Measurements from ENCODE around the gene MROH2A. TPM values are rescaled to one million over a fixed set of nuclear protein-coding genes. Genes with fewer than 3 reads are reported as not detected.

The MROH2A gene
- total RNA-seq, 2 experiments from 2014 or later: not detected

DNA sequence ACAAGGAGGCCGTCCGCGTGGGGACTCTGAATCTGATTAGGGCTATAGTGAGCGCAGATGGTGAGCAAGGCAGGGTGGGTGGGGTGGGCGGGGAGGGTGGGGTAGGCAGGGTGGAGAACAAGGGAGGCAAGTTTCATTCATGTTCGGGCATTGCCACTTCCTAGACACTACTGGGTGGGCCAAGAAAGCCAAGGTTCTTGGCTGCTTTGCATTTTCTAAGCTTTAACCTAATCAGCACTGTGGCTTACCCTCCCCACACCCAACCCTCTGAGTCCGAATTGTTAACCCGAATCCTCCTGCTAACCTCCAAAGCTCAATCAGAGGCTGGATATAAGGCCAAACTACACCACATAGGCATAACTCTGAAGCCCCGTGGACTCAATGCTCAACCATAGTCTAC is 18.1 kb downstream of the MROH2A start:
- TF ChIP-seq, protein P1, sequence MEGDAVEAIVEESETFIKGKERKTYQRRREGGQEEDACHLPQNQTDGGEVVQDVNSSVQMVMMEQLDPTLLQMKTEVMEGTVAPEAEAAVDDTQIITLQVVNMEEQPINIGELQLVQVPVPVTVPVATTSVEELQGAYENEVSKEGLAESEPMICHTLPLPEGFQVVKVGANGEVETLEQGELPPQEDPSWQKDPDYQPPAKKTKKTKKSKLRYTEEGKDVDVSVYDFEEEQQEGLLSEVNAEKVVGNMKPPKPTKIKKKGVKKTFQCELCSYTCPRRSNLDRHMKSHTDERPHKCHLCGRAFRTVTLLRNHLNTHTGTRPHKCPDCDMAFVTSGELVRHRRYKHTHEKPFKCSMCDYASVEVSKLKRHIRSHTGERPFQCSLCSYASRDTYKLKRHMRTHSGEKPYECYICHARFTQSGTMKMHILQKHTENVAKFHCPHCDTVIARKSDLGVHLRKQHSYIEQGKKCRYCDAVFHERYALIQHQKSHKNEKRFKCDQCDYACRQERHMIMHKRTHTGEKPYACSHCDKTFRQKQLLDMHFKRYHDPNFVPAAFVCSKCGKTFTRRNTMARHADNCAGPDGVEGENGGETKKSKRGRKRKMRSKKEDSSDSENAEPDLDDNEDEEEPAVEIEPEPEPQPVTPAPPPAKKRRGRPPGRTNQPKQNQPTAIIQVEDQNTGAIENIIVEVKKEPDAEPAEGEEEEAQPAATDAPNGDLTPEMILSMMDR (IDR thresholded peaks at IDR 0.05): no peak
- Histone ChIP-seq H3K27ac (ENCODE audit: low read depth in 1 of 2, low read length in 2 of 2) (no peak overlapping the region), H3K27me3 (ENCODE audit: control insufficient read depth in 1 of 2, insufficient read depth in 2 of 2, low read length in 2 of 2) (no peaks in the 10 kb centered on the region), H3K4me3 (ENCODE audit: low read length) (no peak overlapping the region), H3K36me3 (ENCODE audit: insufficient read depth, low read length) (no peaks in the 10 kb centered on the region), H3K4me1 (ENCODE audit: insufficient read depth, low read length) (no peaks in the 10 kb centered on the region), H3K9me3 (ENCODE audit: control insufficient read depth in 1 of 2, insufficient read depth in 1 of 2, low read length in 2 of 2) (no peaks in the 10 kb centered on the region)
- ChIA-PET POLR2A (no interaction called here), CTCF (no interaction called here)
- no peaks in the 10 kb centered on the region for H3K27me3 Mint-ChIP-seq
- peaks cover 4% of the 10 kb centered on the region for H3K9me3 Mint-ChIP-seq
- ATAC-seq (ENCODE audit: poor library complexity) (no peak), DNase-seq (no peak)
- H3K27ac Mint-ChIP-seq: no peak overlapping the region
- no peaks in the 10 kb centered on the region for H3K36me3 Mint-ChIP-seq (ENCODE audit: low read depth)
- intact Hi-C loops (cut with DNase I, micrococcal nuclease): no loop called here
- no peaks in the 10 kb centered on the region for H3K4me1 Mint-ChIP-seq (ENCODE audit: low read depth)
- H3K4me3 Mint-ChIP-seq: no peak overlapping the region

DNA sequence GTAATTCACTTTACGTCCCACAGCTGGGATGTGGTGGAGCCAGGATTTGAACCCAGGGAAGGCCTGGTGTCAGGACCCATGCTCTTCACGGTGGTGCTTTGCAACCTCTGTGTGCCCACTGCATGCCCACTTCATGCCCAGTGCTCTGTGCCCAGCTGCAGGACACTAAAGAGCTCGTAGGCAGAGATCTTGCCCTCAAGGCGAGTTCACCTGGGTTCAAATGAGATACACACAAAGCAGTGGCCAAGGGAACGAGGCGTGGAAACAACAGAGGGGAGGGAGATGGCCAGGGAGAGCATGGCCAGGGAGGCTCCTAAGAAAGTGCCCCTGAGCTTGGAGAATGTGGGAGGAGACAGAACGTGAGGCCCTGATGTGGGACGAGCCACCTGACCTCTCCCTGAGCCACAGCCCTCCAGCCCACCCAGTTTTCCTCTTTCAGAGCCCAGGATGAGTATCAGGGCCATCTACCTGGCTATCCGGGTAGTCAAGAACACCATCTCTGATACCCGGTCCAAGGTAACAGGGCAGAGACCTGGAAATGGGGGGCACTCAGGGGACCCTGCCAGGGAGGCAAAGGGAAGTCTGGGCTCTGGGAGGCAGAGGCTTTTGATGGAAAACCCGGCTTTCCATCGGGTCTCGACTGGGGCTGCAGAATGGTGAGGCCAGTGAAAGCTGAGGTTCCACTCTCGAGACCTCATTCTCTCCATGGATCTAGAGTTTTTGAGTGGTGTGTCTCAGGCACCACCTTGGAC is 20.4 kb downstream of the MROH2A start:
- Histone ChIP-seq H3K27ac (ENCODE audit: low read depth in 1 of 2, low read length in 2 of 2) (no peak overlapping the region), H3K4me3 (ENCODE audit: low read length) (no peak overlapping the region), H3K9me3 (ENCODE audit: control insufficient read depth in 1 of 2, insufficient read depth in 1 of 2, low read length in 2 of 2) (no peaks in the 10 kb centered on the region), H3K4me1 (ENCODE audit: insufficient read depth, low read length) (no peaks in the 10 kb centered on the region), H3K27me3 (ENCODE audit: control insufficient read depth in 1 of 2, insufficient read depth in 2 of 2, low read length in 2 of 2) (peaks cover 0 to 3% of the 10 kb centered on the region in 2 experiments), H3K36me3 (ENCODE audit: insufficient read depth, low read length) (no peaks in the 10 kb centered on the region)
- Mint-ChIP-seq H3K4me1 (ENCODE audit: low read depth) (no peaks in the 10 kb centered on the region), H3K4me3 (no peak overlapping the region), H3K27ac (no peak overlapping the region), H3K9me3 (peaks cover 4% of the 10 kb centered on the region), H3K36me3 (ENCODE audit: low read depth) (no peaks in the 10 kb centered on the region), H3K27me3 (peaks cover 7% of the 10 kb centered on the region)
- no peak for ATAC-seq (ENCODE audit: poor library complexity)
- intact Hi-C loops (cut with DNase I, micrococcal nuclease): no loop called here
- ChIA-PET CTCF (no interaction called here), POLR2A (no interaction called here)
- TF ChIP-seq, protein P1 (IDR thresholded peaks at IDR 0.05): no peak
- no peak for DNase-seq

DNA sequence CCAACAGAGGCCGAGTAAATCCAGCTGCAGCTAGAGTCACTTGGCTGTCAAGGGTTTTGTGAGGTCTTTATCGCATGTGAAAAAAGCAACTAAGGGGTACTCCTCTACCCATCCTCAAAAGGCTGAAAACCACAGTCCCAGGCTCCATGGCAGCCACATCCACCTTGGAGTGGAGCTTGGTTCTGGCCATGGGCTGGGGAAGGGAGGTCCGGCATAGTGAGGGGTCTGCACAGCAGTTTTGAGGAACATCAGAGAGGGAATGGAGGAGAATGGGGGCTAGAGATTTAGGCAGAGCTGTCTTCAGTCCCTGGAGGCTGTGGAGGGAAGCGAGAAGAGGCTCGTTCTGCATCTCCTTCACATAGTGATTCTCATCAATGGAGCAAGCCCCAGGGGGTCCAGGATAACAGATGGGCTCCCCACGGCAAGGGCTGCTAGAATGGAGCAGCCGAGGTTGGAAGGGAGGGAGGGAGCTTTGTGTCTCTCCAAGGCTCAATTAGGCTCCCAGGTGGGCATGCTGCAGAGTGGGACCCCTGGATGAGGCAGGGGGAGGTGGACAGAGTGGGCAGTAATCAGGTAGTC is 21.0 kb downstream of the MROH2A start:
- DNase-seq (peak in 1 of 14 experiments; percentile 25), ATAC-seq (ENCODE audit: poor library complexity) (no peak)
- TF ChIP-seq, protein P1 (IDR thresholded peaks at IDR 0.05): no peak
- no peak overlapping the region for H3K4me3 Mint-ChIP-seq
- Histone ChIP-seq H3K27me3 (ENCODE audit: control insufficient read depth in 1 of 2, insufficient read depth in 2 of 2, low read length in 2 of 2) (peaks cover 0 to 3% of the 10 kb centered on the region in 2 experiments), H3K4me1 (ENCODE audit: insufficient read depth, low read length) (no peaks in the 10 kb centered on the region), H3K36me3 (ENCODE audit: insufficient read depth, low read length) (no peaks in the 10 kb centered on the region), H3K27ac (ENCODE audit: low read depth in 1 of 2, low read length in 2 of 2) (no peak overlapping the region), H3K9me3 (ENCODE audit: control insufficient read depth in 1 of 2, insufficient read depth in 1 of 2, low read length in 2 of 2) (no peaks in the 10 kb centered on the region), H3K4me3 (ENCODE audit: low read length) (no peak overlapping the region)
- H3K4me1 Mint-ChIP-seq (ENCODE audit: low read depth): no peaks in the 10 kb centered on the region
- POLR2A ChIA-PET: no interaction called here
- no peaks in the 10 kb centered on the region for H3K36me3 Mint-ChIP-seq (ENCODE audit: low read depth)
- CTCF ChIA-PET: no interaction called here
- H3K9me3 Mint-ChIP-seq: peaks cover 4% of the 10 kb centered on the region
- intact Hi-C loops (cut with DNase I, micrococcal nuclease): no loop called here
- no peak overlapping the region for H3K27ac Mint-ChIP-seq
- H3K27me3 Mint-ChIP-seq: peaks cover 11% of the 10 kb centered on the region

Measured in CD4-positive, alpha-beta T cell (primary cell).